Activated naive CD4-positive, alpha-beta T cell (primary cell): ENCODE measurements around the gene CMTM8.
"Not testable (repeated sequence)": the region's sequence is repeated elsewhere in the genome, so short reads cannot be mapped to it uniquely, and the experiment has no call there.

Experiments used
- DNase-seq, 4 experiments: peaks; one replicate each; lab custom pipeline; 2025; lab: John Stamatoyannopoulos, UW

CMTM8 gene

DNA sequence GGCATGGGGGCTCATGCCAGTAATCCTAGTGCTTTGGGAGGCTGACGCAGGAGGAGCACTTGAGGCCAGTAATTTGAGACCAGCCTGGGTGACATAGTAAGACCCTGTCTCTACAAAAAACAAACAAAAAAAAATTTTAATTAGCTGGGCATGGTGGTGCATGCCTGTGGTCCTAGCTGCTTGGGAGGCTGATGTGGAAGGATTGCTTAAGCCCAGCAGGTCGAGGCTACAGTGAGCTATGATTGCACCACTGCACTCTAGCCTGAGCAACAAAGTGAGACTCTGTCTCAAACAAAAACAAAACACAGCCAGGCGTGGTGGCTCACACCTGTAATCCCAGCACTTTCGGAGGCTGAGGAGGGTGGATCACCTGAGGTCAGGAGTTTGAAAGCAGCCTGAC, 9.7 kb upstream of the CMTM8 start:
- not testable (repeated sequence) for DNase-seq

DNA sequence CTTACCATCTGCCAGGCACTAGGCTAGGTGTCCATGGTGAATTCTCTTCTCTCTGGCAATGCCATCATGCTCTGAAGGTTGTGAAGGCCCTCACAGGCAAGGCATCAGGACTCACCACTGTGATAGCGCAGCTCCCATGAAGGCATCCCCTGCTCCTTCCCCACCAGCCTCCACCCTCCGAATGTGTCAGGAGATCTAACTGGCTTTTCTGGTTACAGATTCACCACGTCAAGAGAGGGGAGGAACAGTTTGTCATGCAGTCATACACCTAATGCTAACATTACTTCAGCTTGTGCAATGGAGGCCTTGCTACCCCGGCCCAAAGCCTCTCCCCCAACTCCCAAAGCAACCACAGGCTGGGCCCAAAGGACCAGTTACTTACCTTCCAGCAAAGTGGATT, 8.9 kb upstream of the CMTM8 start:
- DNase-seq = no peak

DNA sequence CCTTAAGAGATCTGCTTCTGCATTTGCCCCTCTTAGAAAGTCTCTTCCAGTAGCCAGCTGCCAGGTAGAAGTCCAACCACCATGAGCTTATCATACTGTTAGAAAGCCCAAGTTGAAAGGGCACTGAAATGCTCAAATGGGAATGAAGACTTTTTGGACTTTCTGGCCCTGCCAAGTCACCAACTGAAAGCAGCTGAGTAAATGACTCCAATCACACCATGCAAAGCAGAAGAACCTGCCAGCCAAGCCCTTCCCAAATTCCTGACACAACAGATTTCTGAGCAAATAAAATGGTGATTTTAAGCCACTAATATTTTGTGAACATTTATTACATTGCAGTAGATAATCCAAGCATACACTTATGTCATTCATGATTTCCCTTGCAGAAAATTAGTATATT, 2.1 kb upstream of the CMTM8 start:
- no peak for DNase-seq

DNA sequence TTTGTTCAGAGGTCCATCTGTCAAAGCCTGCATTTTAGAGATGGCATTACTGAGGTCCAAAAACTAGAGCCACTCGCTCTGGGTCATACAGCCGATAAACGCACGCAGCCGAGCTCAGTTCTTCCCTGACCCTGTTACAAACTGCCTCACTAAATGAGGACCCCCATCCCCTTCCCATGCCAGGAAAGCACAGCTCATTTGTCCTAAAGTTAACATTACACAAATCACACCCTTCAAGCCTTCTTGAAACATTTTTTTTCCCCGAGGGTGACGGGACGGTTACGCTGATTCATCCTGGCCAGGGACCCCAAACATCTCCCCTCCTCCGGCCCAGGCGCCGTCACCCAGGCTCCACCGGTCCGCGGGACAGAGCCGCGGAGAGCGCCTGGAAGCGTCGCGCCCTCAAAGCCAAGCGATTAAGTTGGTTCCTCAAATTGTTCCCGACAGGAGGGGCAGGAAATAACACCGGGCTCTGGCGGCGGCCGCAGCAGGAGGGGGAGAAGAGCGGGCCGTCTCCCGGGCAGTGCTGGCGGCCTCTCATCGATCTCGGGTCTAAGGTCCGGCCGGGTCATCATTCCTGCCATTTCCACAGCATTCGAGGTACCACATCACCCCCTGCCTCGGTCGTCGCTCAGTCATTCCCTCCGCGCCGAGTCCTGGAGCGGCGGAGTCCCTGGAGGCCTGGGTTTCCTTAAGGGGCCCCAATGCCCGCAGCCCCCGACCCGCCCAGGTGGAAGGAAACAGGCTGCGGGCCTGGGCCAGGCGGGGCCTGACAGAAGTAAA, 619 bp upstream of the CMTM8 start:
- DNase-seq = no peak

DNA sequence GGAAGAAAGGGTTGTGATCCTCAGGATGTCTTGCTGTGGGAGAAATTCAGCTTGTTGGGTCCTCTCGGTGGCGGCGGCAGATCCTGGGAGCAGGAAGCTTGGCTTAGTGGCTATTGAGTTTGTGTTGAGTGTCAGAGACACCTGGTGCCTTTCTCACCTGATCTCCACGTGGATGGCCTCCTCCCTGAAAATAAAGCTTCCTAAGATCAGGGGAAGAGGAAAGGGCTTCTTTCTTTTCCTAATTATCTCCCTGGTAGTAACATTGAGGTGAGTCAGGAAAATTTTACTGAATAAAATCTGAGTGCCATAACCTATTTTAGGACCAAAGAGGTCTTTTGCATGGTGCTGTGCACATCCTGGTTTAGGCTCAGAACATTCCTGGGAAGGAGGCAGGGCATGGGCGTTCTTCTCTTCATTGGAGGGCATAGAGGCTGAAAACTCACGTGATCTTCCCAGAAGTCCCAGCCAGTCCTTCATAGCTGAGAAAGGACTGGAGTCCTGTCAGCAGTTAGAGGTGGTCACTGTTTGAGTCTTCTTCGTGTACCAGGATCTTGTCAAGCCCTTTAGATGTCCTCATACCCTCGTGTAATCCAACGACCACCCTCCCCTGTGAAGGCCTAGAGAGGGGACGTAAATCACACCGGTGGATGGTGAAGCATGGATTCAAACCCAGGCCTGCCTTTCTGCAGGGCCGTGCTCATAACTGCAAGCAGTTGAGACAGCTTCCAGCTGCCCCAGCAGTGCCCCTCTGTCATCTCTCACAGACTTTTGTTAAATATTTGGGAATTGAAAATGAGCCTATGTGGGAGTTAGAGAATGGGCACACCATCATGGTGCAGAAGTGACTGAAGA, 1.1 kb downstream of the CMTM8 start:
- no peak for DNase-seq

DNA sequence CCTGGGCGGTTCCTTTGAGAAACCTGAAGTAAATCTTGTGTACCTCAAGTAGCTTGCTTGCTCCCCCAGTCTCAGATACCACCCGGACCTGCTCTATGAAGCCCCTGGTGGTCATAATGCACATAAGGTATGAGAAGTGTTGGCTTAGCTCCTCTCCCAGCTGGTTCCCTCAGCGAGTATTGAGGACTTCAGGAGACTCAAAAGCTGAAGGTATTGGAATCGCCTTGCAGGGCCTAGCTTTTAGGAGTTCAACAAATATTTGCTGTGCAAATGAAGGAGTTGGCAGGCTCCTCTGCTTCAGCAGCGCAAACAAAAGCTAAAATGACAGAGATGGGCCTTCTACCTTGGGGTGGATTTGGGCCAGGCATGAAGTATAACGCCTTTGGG, 1.7 kb downstream of the CMTM8 start:
- peak in 2 of 4 experiments; percentile 6 to 26 for DNase-seq

DNA sequence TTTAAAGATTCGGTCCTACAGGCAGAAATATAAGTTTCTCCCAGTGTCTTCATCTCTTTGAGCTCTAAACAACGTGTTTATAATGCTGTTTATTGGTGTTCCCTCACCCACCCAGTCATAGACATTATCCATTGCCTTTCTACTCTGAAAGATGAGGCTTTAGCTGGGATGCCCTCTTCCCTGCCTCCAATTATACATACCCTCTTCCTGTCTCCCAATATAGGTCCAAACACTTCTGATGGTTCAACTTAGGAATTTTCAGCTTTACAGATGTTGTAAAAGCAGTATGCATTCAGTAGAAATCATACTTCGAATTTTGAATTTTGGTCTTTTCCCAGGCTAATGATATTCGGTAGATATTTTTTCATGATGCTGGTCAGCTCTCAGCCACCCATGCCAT, 2.6 kb downstream of the CMTM8 start:
- no peak for DNase-seq

DNA sequence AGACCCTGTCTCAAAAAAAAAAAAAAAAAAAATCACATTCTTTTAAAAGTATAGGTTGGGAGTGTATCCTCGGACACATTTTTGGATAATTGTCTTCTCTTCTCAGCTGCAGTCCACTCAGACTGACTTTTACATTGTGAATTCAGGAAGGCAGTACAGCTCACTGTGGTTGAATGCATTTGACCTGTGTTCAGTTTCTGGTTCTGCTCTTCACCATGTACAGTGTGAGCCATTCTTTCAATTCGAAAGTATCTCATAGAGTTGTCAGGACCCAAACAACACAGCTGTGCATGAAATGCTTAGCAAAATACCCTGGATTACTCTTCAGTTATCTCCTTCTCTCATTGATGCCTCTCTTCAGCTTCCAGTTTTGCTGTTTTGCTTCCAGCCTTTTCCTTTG, 5.0 kb downstream of the CMTM8 start:
- no peak for DNase-seq

DNA sequence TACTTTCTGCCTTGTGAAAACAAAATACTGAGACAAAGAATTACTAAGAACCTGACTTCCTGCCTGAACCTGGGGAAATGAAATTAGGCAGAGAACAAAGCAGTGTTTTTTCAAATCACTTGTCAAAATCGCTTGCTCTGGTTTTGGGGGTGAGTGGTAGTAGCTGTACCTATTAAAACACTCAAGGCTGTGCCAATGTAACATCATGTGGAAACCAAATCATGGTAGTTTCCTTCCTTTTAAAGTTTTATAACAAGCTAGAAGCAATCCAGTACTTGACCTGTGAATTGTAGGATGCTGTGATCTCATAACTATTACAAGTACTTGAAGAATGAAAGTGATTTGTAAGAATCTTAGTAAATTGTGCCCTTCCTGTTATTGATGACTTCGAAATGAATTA, 6.7 kb downstream of the CMTM8 start:
- no peak for DNase-seq

DNA sequence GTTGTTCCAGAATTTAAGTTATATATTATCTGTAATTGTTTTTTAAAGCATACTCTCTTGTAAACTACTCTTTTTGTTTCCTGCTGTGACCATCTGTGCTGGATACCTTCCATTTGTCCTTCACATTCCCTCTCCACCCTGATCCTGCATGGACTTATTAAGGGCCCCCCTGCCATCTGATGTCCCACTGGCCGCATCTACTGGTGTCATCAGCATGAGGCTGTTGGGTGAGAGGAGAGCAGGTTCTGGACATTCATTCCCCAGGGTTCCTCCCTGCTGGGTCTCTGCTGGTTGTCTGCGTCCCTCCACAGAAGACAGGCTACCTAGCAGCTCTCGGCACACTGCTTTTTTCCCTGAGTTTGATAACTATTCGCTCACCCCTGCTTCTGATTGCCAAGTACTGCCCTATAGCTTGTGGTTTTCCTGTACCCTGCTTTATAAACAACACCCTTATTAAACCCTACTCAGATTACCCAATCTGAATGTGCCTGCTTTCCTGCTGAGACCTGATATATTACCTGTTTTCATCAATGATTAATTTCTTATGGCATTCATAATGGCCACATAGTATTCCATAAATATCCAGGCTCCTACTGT, 7.7 kb downstream of the CMTM8 start:
- DNase-seq = no peak

DNA sequence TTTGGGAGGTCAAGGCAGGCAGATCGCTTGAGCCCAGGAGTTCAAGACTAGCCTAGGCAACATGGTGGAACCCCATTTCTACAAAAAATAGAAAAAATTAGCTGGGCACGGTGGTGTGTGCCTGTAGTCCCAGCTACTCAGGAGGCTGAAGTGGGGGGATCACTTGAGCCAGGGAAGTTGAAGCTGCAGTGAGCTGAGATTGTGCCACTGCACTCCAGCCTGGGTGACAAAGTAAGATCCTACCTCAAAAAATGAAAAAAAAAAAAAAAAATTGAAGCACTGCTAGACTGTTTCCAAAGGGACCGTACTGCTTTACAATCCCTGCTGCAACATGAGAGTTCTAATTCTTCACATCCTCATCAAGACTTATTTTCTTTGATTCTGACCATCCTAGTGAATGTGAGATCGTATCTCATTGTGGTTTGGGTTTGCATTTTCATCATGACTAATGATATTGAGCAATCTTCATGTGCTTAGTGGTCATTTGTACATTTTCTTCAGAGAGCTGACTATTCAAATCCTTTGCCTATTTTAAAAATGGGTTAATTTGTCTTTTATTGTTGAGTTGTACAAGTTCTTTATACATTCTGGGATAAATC, 10.8 kb downstream of the CMTM8 start:
- no peak for DNase-seq

DNA sequence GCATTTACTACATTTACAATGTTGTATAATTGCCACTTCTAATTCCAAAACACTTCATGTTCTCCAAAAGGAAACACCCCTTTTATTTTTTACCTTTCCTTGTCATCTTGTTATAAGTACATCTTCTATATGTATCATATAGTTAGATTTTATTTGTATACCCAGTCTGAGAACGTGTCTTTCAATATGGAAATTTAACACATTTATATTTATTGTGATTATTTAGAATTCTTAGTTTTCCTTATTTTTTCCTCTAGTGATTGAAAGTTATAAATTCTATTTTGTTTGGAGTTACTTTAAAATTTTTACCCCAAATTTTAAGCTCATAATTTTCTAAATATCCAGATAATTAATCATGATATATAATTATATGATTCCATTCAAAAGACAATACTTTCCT, 15.8 kb downstream of the CMTM8 start:
- no peak for DNase-seq

DNA sequence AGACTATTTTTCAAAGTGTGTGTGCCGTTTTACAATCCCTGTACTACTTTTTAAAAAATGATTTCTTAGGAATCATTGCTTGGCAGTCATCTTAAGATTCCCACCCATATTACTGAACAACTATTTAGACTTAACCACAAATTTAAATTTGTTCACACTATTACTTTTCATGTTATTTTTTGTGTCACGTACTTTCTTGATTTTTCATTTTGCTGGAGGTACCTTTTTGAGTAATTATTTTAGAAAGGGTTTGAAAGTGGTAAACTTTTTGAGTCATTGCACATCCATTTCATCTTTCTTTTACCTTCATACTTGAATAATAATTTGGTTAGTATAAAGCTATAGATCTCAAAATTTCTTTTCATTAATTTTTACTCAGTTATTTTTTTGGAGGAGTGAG, 16.9 kb downstream of the CMTM8 start:
- DNase-seq = no peak

DNA sequence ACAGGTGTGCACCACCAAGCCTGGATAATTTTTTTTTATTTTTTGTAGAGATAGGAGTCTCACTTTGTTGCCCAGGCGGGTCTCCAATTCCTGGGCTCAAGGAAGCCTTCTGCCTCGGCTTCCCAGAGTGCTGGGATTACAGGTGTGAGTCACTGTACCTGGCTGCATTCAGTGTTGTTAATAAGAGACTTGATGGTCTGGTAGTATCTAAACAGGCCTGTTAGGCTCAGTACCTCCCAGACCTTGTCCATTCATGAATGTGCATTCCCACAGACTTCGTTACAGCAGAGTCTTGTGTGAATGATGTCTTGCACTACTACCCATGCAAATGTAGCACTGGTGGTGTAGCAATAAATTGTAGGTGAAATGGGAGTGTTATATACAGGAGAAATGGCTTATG, 17.7 kb downstream of the CMTM8 start:
- no peak for DNase-seq

DNA sequence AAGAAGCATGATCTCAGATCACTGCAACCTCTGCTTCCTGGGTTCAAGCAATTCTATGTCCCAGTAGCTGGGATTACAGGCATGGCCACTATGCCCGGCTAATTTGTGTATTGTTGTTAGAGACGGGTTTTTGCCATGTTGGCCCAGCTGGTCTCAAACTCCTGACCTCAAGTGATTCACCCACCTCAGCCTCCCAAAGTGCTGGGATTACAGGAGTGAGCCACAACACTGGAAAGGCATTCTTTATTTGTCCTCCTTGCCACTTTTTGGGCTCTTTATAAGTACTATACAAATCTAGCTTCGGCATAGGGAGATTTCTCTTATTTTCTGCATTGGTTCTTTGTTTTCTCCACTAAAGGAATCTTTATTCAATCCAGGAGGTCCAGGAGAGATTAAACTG, 18.6 kb downstream of the CMTM8 start:
- no peak for DNase-seq

DNA sequence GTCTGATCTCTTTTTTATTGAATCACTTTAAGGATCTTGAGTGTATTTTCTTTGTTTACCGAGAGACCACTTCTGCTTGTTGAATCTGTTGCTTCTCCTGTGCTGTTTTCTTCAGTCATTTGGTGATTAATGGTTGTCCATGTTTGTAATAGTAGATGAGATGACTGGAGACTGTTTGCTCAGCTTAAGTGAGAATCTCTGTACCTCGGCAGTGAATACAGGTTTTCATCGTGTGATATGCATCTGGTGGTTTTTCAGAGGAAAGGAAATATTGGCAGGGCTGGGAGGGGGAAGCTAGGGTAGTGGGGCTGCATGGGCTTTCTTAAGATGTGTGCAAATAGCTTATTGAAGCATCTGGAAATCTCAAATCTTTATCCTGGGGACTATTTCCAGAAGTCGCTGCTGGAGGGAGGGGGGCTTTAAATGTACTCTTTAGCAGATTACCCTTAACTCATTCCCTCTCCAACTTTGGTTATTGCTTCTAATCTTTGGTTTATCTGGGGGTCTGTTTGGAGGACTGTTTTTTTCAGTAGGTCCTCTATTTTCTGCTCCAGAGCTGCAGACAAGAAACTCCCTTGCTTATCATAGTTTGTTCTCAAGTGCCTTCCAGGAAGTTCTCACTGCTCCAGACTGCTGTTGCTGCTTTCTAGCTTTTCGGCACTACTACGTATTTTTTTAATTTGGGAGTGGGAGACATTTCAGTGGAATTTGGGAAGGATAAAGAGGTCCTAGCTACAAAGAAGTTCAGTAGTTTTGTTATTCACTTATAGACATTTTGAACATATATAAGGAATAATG, 19.4 kb downstream of the CMTM8 start:
- no peak for DNase-seq

DNA sequence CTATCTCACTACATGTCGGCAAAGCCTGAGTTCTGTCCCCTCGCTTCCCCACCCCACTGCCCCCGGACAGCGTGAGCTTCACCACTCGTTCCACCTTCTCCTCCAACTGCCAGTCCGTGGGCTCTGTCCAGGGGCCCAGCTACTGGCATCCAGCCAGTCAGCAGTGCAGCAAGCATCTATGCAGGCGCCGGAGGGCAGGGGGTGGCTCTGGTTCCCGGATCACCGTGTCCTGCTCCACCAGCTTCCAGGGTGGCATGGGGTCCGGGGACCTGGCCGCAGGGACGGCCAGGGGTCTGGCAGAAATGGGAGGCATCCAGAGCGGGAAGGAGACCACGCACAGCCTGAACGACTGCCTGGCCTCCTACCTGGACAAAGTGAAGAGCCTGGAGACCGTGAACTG, 20.4 kb downstream of the CMTM8 start:
- no peak for DNase-seq

DNA sequence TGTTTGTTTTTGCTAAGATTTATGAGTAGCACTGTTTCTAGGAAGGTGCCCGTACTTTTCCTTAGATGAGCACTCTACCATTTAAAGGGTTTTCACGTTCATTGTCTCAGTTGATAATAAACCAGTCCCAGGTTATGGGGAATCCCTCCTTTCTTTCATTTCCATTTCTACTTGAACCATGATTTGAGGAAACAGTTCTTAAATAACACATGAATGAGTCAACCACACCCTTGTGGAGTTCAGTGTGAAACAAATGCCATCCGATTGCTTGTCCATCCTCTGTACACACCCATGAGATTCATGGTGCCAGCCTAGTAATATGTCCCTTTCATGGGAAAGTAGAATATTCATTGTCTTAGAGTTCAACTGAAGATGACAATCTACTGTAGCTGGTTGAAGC, 23.1 kb downstream of the CMTM8 start:
- DNase-seq = no peak

DNA sequence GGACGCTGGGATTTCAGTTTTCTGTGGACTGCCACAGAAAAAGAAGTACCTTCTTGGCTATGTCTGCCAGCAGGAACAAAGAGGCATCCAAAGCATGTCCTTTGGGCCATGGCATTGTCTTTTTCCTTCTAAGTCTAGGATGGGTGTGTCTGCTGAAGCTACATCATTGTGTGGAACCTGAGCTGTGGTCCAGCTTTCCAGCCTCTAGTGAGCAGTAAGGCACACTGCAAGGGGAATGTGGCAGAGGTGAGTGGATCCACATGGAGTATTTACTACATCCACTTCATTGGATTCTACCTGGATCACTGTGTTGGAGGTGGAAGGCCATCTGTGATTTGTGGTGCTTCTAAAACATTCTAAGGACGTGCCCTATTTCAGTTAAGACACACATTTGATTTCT, 23.7 kb downstream of the CMTM8 start:
- no peak for DNase-seq

DNA sequence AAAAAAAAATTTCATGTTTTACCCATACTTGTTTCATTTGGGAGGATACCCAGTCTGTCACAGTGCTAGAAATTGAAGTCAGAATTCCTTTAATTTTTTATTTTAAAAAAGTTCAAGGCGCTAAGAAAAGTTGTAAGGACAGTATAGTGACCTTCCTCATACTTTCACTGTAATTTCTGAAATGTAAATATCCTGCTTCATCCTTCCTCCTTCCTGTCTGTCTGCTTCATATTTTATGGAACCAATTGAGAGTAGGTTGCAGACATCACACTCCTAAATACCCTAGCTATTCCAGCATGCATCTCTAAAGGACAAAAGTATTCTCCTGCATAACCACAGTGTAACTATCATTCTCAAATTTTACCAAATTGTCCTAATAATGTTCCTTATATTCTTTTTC, 35.8 kb downstream of the CMTM8 start:
- no peak for DNase-seq

DNA sequence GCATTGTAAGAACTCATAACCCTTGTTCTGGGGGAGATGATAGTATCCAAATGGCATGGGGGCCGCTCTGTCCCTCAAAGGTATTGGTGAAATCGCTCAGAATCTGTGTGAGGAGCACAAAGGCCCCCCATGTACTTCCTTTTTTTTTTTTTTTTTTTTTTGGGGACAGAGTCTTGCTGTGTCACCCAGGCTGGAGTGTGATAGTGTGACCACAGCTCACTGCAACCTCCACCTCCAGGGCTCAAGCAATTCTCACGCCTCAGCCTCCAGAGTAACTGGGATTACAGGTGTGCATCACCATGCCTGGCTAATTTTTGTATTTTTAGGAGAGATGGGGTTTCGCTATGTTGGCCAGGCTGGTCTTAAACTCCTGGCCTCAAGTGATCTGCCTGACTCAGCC, 37.0 kb downstream of the CMTM8 start:
- no peak for DNase-seq

DNA sequence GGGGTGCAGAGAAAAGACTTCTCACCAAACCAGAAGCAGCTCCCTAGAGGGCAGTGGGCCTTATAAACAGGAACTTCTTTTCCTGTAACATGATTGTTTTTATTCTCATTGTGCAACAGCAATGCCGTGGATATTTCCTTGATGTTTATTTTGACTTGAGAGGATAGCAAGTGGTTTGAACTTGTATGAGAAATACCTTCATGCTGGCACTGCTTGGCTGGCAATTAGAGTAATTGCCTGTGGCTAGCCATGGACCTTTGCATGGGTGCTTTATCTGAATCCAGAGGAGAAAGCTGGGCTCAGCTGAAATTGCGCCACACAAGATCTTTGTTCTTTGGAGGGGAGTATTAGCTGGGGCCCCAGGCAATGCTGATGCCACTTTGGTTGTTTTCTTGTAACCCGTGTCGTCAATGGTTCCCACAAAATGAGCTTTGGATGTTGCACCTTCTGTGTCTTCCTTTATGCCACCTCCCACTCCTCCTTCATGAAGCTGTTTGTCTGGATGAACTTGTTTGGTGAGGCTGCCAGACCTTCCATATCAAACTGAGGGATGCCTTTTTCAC, 37.9 kb downstream of the CMTM8 start:
- DNase-seq = no peak
